Mesodermal cell (in vitro differentiated cells): Measurements from ENCODE around the gene DNAL4.

Experiments
- H3K27ac ChIP-seq: 2 replicates; pipeline ENCODE4 v1.7.0; 2013; ENCODE audit warnings: mild to moderate bottlenecking, low read depth, low read length, moderate library complexity; ENCODE audit not compliant: severe bottlenecking
- H3K36me3 ChIP-seq: 2 replicates; pipeline ENCODE4 v1.7.1; 2013; ENCODE audit warnings: mild to moderate bottlenecking, low read length, moderate library complexity; ENCODE audit not compliant: control insufficient read depth, insufficient read depth
- H3K4me1 ChIP-seq: one replicate; pipeline ENCODE4 v1.7.1; 2013; ENCODE audit warnings: mild to moderate bottlenecking, low read length; ENCODE audit not compliant: insufficient read depth, control insufficient read depth, poor library complexity, severe bottlenecking
- H3K4me3 ChIP-seq: 2 replicates; pipeline ENCODE4 v1.7.0; 2013; ENCODE audit warnings: low read length, control low read depth, mild to moderate bottlenecking; ENCODE audit not compliant: insufficient read depth, poor library complexity, severe bottlenecking; ENCODE audit errors: extremely low read depth
- H3K9me3 ChIP-seq: 2 replicates; pipeline ENCODE4 v1.7.1; 2013; ENCODE audit warnings: mild to moderate bottlenecking, low read length, moderate library complexity; ENCODE audit not compliant: control insufficient read depth
- WGBS, 2 experiments: methylation state at CpG; one replicate each; pipeline ENCODE4 v1.1.5; 2013; ENCODE audit warnings: missing lambda C conversion rate in 2 of 2; ENCODE audit not compliant: insufficient coverage in 2 of 2; 5-methylcytosine and 5-hydroxymethylcytosine counted together

DNAL4 gene

DNA sequence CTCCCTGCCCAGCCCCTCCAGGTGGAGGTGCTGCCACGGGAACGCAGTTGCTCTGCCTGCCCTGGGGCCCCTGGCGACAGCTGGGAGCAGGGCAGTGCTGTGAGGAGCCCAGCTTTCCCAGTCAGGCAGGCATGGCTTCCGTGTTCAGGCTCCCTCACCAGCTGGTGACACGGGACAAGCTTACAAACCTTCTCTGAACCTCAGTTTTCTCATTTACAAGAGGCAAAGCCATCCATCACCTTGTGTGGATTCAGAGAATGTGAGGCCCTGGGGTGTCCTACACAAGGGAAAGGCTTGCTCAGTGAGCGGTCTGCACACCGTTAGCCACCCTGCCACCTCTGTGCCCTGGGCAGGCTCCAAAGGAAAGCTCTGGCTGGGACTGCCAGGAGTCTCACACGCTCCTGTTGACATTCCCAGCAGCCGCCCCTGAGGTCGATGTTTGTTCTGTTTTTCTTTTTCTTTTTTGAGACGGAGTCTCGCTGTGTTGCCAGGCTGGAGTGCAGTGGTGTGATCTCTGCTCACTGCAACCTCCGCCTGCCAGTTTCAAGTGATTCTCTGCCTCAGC, 61.6 kb downstream of the DNAL4 start:
- Histone ChIP-seq H3K36me3 (peaks cover 88% of the 10 kb centered on the region), H3K27ac (no peak overlapping the region), H3K9me3 (no peaks in the 10 kb centered on the region), H3K4me1 (peaks cover 4% of the 10 kb centered on the region), H3K4me3 (no peak overlapping the region)
- WGBS, 2 experiments: 91 to 99% methylated on average over 10 to 12 of the region's 13 CpGs

DNA sequence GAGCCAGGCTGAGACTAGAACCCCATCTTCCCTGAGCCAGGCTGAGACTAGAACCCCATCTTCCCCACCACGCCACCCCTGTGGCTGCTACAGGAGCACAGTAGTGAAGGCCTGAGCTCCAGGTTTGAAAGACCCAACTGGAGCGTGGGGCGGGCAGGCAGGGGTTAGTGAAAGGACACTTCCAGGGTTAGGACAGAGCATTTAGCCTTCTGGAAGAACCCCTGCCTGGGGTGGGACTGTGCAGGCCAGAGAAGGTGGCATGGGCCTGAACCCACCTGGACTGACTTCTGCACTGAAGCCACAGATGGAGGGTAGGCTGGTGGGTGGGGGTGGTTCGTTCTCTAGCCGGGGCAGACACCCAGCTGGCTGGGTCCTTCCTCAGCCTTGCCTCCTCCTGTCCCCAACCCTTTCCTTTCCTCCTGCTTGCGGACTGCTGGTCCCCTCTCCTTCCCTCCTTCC, 62.2 kb downstream of the DNAL4 start:
- Histone ChIP-seq H3K4me1 (peaks cover 3% of the 10 kb centered on the region), H3K36me3 (peaks cover 88% of the 10 kb centered on the region), H3K9me3 (no peaks in the 10 kb centered on the region), H3K4me3 (no peak overlapping the region), H3K27ac (no peak overlapping the region)
- 92 to 98% methylated on average over 2 to 5 of the region's 6 CpGs for WGBS, 2 experiments

DNA sequence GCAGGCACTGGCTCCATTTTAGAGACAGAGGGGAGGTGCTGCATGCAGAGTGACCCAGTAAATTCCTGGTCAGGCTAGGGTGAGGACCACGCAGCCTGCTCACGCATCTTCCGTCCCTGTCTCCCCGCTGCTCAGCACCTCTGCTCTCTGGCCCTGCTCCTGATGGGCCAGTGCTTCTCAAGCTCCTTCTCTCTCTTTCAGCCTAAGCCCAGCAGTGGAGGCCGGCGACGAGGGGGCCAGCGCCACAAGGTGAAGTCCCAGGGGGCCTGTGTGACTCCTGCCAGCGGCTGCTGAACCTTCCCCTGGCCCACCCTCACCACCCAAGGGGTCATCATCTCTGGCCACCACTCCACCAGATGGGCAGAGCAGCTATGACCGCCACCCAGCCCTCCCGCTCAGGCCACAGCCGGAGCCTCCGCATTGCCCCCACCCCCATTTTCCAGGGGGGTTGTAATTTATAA, 63.5 kb downstream of the DNAL4 start:
- H3K36me3 ChIP-seq: peaks cover 88% of the 10 kb centered on the region
- H3K27ac ChIP-seq: no peak overlapping the region
- WGBS, 2 experiments: 92 to 96% methylated on average over 7 to 8 of the region's 13 CpGs
- peaks cover 3% of the 10 kb centered on the region for H3K4me1 ChIP-seq
- no peak overlapping the region for H3K4me3 ChIP-seq
- H3K9me3 ChIP-seq: no peaks in the 10 kb centered on the region

DNA sequence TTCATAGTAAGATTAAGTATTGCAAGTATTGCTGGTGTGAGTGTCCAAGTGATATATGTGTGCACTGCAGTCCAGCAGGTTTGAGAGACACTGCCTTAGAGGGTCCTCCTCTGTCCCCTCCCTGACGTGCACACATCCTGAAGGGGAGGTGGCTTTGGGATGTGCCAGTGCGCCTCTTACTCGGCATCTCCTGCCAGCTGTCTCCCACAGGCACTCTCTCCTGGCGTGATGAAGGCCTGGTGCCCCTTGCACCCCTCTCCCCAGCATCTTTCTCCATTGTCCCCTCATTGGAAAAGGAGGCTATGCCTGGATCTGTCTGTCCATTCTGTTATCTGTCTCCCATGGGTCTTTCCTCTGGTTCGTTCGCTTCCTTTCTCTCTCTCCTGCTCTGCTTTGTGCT, 64.0 kb downstream of the DNAL4 start:
- no peaks in the 10 kb centered on the region for H3K9me3 ChIP-seq
- H3K27ac ChIP-seq: no peak overlapping the region
- no peak overlapping the region for H3K4me3 ChIP-seq
- peaks cover 3% of the 10 kb centered on the region for H3K4me1 ChIP-seq
- 85 to 96% methylated on average over 5 of the region's 6 CpGs for WGBS, 2 experiments
- peaks cover 89% of the 10 kb centered on the region for H3K36me3 ChIP-seq

DNA sequence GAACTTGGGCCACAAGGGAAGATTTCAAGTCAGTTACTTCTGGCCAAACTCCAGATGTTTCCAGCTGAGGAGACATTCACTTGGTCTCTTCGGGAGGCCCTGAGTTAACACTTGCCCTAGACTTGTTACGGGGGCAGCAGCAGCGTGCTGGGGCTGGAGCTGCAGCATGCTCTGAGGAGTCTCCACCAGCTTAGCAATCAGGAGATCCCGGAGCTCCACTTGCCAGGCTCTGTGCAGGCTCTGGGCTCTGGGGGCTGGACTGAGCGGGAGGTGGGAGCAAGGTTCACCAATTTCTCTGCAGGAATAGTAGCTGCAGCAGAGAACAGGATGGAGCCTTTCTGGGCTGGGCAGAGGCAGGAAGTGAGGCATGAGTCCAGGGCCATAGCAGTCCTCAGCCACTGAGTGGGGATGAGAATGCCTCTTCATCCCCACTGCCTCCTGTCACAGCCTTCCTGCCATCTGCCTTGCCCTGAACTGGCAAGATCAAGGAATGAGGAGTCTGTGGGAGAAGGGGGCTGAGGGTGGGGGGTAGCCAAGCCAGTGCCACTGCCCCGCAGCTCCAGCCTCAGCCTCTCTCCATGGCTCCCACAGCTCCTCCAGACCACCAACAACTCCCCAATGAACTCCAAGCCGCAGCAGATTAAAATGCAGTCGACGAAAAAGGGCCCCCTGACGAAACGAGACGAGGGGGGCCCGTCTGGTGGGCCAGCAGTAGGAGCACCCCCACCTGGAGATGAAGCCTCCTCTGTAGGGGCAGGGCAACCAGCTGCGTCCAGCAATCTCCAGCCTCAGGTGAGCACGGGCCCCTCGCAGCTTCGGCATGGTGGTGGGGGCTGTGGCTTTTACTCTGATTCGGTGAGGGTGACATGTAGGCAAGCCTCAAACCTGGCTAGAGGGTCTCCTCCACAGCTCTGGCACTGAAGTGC, 64.8 kb downstream of the DNAL4 start:
- no peaks in the 10 kb centered on the region for H3K9me3 ChIP-seq
- H3K4me3 ChIP-seq: no peak overlapping the region
- peaks cover 89% of the 10 kb centered on the region for H3K36me3 ChIP-seq
- 97% methylated on average over 10 to 16 of the region's 18 CpGs for WGBS, 2 experiments
- no peak overlapping the region for H3K27ac ChIP-seq
- H3K4me1 ChIP-seq: no peaks in the 10 kb centered on the region
